ENCODE data around the gene ZNF335.

ZNF335 gene

GRCh38 chr20:45971675-45972499 lies at the start of gene ZNF335:
ZNF335 (minus strand) TSS chr20:45972203; CDS start chr20:45971410, 793 bp downstream.
- peak; percentile 88 for DNase-seq

GRCh38 chr20:46020555-46020954 lies 48.6 kb upstream of the ZNF335 start:
- no peak for DNase-seq

GRCh38 chr20:46018611-46019010 lies 46.6 kb upstream of the ZNF335 start:
- DNase-seq, result no peak

GRCh38 chr20:46018112-46018511 lies 46.1 kb upstream of the ZNF335 start:
- no peak for DNase-seq

GRCh38 chr20:46017272-46017671 lies 45.3 kb upstream of the ZNF335 start:
- no peak for DNase-seq

GRCh38 chr20:46014517-46015396 lies 42.8 kb upstream of the ZNF335 start:
- DNase-seq, result no peak

- DNase-seq, result peak; percentile 11
Observed at GRCh38 chr20:46013829-46014516, 42.0 kb upstream of the ZNF335 start.

- DNase-seq, result no peak
Observed at GRCh38 chr20:46013322-46013828, 41.4 kb upstream of the ZNF335 start.

- DNase-seq, result no peak
Observed at GRCh38 chr20:46012921-46013320, 40.9 kb upstream of the ZNF335 start.

GRCh38 chr20:46011631-46012482 lies 39.9 kb upstream of the ZNF335 start:
- no peak for DNase-seq

GRCh38 chr20:46010491-46011391 lies 38.7 kb upstream of the ZNF335 start:
- DNase-seq, result no peak

- DNase-seq, result no peak
Observed at GRCh38 chr20:46009816-46010215, 37.8 kb upstream of the ZNF335 start.

GRCh38 chr20:46007671-46008070 lies 35.7 kb upstream of the ZNF335 start:
- DNase-seq, result no peak

- DNase-seq, result no peak
Observed at GRCh38 chr20:46006964-46007363, 35.0 kb upstream of the ZNF335 start.

- DNase-seq, result no peak
Observed at GRCh38 chr20:46006022-46006705, 34.2 kb upstream of the ZNF335 start.

GRCh38 chr20:46004889-46005473 lies 33.0 kb upstream of the ZNF335 start:
- DNase-seq, result no peak

GRCh38 chr20:46004187-46004586 lies 32.2 kb upstream of the ZNF335 start:
- no peak for DNase-seq

- DNase-seq, result no peak
Observed at GRCh38 chr20:46002008-46002407, 30.0 kb upstream of the ZNF335 start.

GRCh38 chr20:46001498-46001897 lies 29.5 kb upstream of the ZNF335 start:
- no peak for DNase-seq

Data from NCI-H446 treated with DMSO at 0.1 percent for 48 hours (cell line).